Activated CD8-positive, alpha-beta memory T cell treated with anti-CD3 and anti-CD28 coated beads for 48 hours (primary cell): ENCODE data around the gene HIBADH.
"Not testable (repeated sequence)": the region's sequence is repeated elsewhere in the genome, so short reads cannot be mapped to it uniquely, and the experiment has no call there.

Source experiments
- DNase-seq, 3 experiments: peaks; one replicate each; pipeline ENCODE4 v3.0.0-alpha.2; 2020; ENCODE audit warnings: low read depth in 2 of 3, low spot score in 2 of 3

HIBADH gene

DNA sequence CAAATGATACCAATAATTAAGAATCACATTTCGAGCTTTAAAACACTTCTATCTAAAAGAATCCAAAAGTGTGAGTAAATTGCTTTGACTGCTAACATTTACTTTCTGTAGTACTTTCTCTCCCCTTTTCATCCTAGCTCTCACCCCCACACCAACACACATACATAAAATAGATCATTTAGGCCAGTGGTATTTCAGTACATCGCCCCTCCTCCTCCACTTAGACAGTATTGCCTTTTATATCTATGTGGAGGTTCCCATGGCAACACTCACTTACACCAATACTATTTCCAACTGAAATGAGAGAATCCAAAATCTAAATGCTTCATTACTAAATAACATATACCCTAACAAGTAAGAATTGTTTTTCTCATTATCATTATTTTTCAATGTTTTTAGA is 58.9 kb downstream of the HIBADH start:
- DNase-seq, result no peak

- DNase-seq, result no peak
These were observed 59.9 kb downstream of the HIBADH start for GRCh38 chr7:27602766-27603165.

- DNase-seq, result no peak
These were observed 61.5 kb downstream of the HIBADH start for GRCh38 chr7:27601217-27601616.

DNA sequence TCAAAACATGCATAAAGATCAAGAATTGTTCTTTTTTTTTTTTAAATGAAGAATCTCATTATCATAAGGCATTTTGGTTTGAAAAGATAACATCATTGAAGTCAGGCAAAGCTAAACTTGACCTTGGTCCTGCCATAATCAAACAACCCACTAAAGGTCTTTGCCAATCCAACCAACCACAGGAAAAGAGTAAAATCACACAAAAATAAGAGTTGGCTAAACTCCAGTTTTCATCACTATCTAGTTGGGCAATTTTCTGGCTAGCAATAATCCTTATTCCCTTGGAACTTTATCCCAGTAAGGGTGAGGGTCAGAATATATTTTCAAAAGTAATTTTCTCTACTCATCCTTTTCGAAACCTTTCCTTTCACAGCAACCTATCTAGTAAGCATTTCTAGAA is 62.4 kb downstream of the HIBADH start:
- DNase-seq, result no peak

DNA sequence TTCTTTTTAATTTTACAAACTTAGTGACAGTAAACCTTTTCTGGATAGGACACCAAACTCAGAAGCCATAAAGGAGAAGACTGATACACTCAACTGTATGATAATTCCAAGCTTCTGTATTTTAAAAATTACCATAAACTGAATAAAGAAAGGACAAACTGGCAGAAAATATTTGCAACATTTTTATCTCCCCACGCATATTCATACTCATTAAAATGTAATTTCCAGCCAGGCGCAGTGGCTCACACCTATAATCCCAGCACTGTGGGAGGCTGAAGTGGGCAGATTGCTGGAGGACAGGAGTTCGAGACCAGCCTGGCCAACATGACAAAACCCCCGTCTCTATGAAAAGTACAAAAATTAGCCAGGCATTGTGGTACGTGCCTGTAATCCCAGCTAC is 67.7 kb downstream of the HIBADH start:
- DNase-seq, result no peak

- no peak for DNase-seq
These were observed 69.5 kb downstream of the HIBADH start for GRCh38 chr7:27593226-27593625.

DNA sequence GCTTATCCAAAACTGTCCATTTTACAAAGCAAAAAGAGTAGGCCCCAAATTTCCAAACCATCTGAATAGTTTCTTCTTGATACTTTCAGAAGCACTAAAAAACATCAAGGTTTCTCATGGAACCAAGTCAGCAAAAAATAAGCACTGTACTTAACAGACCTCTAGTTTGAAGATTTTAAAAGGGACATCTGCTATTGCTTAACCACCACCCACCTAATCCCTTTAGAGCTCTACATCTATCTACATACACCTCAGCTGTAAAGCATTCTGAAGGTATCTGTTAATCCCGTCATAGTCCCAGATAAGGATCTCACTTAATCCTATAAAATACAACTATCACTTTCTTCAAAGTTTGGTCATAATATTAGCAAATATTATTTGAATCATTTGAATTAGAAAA is 72.3 kb downstream of the HIBADH start:
- DNase-seq, result no peak

GRCh38 chr7:27587429-27587828 is 75.3 kb downstream of the HIBADH start:
- DNase-seq, result no peak

- no peak for DNase-seq
These were observed 75.9 kb downstream of the HIBADH start for GRCh38 chr7:27586825-27587224.

GRCh38 chr7:27585781-27586447 is 76.8 kb downstream of the HIBADH start:
- DNase-seq, result no peak

DNA sequence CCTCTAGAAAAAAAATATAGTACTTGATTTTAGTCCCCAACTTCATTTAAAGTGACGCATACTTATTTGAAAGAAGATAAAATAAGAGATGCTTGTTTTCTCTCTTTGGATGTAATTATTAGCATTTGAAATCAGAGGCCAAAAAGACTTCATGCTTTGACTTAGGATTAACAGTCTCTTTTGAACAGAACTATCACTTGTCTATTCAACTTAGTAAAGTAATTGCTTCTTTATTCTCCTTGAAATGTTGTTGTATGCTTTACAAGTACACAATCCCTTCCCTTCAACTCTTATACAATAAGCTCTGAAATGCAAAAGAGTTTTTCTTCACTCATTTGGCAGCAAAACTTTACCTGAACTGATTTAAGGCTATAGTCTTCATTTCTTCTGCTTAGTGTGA is 80.8 kb downstream of the HIBADH start:
- DNase-seq, result no peak

DNA sequence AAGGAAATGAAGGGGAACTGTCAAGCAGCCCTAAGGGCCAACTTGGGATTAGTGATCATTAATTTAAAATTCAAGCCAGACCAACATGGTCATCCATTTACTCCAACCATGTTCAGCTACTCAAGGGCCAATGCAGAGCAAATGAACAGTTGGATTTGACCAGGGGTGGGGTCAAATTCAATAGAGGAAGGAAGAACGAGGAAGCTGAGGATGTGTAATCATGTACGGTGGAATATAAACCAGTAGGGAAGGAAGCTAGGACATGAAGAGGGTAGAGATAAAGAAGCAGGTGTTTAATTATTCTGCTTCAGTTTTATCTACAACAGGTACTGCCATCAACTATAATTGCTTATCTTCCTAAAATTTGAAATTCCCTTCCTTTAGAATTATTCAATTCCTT is 81.6 kb downstream of the HIBADH start:
- no peak for DNase-seq

DNA sequence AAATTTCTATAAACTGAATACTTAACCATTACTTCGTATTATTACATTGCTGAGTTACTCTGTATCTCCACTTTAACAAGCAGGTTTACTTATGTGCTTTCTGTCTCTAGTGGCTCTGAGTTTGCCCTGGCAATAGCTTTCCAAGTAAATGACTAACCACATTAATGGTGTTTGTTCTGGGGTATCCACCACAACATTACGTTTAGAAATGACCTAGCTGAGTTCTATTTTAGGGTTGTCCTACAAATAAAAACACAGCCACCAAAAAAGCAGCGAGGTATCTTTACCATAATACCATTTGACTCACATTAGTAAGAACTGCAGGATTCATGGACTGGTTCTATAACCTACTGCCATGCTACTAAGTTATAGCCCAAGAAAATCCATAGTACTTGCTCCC is 83.1 kb downstream of the HIBADH start:
- DNase-seq, result no peak

DNA sequence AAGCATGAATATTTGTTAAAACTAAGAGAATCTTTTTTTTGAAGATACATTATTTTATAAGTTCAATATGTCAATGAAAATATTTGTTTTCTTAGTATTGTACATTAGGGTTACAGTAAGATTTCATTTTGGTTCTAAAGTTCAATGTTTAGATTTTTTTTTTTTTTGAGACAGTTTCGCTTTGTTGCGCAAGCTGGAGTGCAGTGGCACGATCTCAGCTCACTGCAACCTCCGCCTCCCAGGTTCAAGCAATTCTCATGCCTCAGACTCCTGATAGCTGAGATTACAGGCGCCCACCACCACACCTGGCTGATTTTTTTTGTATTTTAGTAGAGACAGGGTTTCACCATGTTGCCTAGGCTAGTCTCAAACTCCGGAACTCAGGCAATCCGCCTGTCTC is 84.5 kb downstream of the HIBADH start:
- not testable (repeated sequence) for DNase-seq

DNA sequence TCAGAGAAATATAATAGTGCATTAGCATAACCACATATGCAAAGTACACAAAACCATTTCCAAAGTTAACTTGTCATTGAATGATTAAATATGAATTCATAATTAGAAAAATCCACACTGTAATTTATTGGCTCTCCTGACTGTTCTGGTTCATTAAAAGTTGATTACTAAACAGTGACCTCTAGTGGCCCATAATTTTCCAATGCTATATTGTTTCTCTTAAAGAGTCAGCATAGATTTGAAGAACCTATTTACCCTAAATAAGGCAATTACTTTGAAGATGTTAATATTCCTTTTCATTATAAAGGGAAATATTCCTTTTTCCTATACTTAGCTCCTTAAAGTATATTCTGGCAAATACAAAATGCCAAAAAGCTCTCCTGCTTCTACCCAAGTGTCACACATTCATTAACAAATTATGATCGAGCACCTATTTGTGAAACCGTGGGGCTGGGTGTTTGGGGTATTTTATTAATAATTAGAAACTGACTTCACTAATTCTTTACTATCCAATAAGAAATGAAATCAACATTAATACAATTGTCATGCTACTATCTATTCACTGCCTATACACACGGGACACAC is 86.2 kb downstream of the HIBADH start:
- DNase-seq, result no peak

- no peak for DNase-seq
These were observed 87.1 kb downstream of the HIBADH start for GRCh38 chr7:27575613-27576012.

GRCh38 chr7:27569106-27569505 is 93.6 kb downstream of the HIBADH start:
- no peak for DNase-seq

GRCh38 chr7:27567266-27567665 is 95.4 kb downstream of the HIBADH start:
- DNase-seq, result no peak

DNA sequence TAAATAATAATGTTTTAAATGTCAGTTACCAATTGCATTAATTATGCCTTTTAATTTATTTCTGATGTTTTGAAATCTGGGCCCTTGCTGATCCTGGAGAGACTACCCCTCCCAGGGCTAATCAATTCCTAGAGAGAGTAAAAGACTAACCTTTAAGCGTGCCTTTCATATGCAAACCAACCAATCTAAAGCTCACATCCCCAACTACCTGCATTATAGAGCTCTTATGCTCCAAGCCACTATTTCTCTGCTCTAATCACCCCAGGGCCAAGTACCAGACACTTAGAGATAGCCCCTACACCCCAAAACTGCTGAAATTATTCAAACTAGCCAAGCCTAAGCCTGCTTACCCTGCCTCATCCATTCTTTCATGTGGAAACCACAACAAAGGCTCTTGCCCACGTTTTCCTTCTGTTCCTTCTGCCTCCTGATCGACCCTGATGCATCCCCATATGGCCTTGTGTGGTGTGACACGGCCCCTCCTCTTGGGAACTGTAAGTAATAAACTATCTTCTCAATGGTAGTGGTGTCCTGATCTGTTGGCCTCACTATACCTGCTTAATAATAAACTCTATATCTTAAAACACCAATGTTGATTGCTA is 97.7 kb downstream of the HIBADH start:
- DNase-seq, result no peak

DNA sequence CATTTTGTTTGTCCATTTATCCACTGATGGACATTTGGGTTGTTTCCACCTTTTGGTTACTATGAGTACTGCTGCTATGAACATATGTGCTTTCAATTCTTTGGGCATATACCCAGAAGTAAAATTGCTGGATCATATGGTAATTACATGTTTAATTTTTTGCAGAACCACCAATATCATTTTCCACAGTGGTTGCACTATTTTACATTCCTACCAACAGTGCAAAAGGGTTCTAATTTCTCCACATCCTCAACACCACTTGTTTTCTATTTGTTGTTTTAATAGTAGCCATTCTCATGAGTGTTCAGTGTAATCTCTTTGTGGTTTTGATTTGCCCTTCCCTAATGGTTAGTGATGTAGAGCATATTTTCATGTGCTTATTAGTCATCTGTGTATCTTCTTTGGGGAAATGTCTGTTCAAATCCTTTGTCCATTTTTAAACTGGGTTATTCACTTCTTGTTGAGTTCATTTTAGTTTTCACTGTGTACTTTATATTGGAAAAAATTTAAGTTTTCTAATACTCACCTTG is 101.9 kb downstream of the HIBADH start:
- DNase-seq, result no peak

DNA sequence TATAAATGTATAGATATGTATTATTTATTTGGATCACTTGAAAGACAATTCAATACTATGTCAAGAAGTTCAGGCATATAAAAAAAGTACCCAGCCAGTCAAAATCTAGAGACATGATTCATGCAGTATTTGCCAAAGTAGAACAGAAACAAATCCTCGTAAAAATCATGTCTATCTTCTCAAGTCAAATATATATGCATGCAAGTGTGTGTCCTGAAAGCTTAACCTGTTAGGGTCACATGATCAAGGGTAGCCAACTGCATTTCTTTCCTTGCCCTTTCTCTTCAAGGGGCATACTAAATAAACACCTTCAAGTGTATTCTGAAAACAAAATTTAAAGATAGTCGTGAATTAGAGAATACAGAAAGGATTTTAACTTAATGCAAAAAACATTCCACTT is 107.0 kb downstream of the HIBADH start:
- DNase-seq, result no peak

- DNase-seq, result no peak
These were observed 107.9 kb downstream of the HIBADH start for GRCh38 chr7:27554826-27555225.

GRCh38 chr7:27553273-27553672 is 109.4 kb downstream of the HIBADH start:
- no peak for DNase-seq
